Retinal pigment epithelial cell (primary cell): ENCODE measurements around the gene LMO7.

Experiments used
- DNase-seq: peaks from one replicate; pipeline ENCODE4 v3.0.0-alpha.2; 2010; ENCODE audit warnings: low read depth
- H3K4me3 ChIP-seq: 2 replicates; pipeline ENCODE4 v1.5.1; 2011; ENCODE audit warnings: mild to moderate bottlenecking, low read length, control low read depth, moderate library complexity
- CTCF ChIP-seq: conservative IDR thresholded peaks from 2 replicates; pipeline ENCODE4 v1.5.1; 2011; ENCODE audit warnings: low read depth, low read length, control low read depth, inconsistent platforms

LMO7 gene

GRCh38 chr13:75635828-75636435 is at the start of gene LMO7:
Gene LMO7, plus strand, starts transcription at chr13:75636330. Its CDS starts 328 bp downstream, at chr13:75636658.
- peak within 1 kb of the TSS; percentile 64 for H3K4me3 ChIP-seq
- no peak for DNase-seq
- no peak for TF ChIP-seq CTCF

- DNase-seq, result no peak
- no peak for TF ChIP-seq CTCF
- no peak overlapping the region for H3K4me3 ChIP-seq
Observed at GRCh38 chr13:75587679-75588078, 48.5 kb upstream of the LMO7 start.

- no peak for DNase-seq
- H3K4me3 ChIP-seq, result no peak overlapping the region
- TF ChIP-seq CTCF, result no peak
Observed at GRCh38 chr13:75596657-75597182, 39.4 kb upstream of the LMO7 start.

- TF ChIP-seq CTCF, result no peak
- no peak for DNase-seq
- H3K4me3 ChIP-seq, result no peak overlapping the region
Observed at GRCh38 chr13:75600371-75600770, 35.8 kb upstream of the LMO7 start.

GRCh38 chr13:75603038-75603437 is 33.1 kb upstream of the LMO7 start:
- TF ChIP-seq CTCF, result no peak
- H3K4me3 ChIP-seq, result no peak overlapping the region
- DNase-seq, result no peak

GRCh38 chr13:75607447-75607846 is 28.7 kb upstream of the LMO7 start:
- no peak for TF ChIP-seq CTCF
- no peak for DNase-seq
- no peak overlapping the region for H3K4me3 ChIP-seq

- TF ChIP-seq CTCF, result no peak
- no peak for DNase-seq
Observed at GRCh38 chr13:75610466-75610865, 25.7 kb upstream of the LMO7 start.

More at GRCh38 chr13:75610466-75610865, 25.7 kb upstream of the LMO7 start:
- no peak overlapping the region for H3K4me3 ChIP-seq
